GM06990 (cell line): ENCODE data around the gene FKBP9.
A peak's percentile ranks its signal among the peaks of the same experiment; 100 is the strongest.
"Not testable (repeated sequence)": the region's sequence is repeated elsewhere in the genome, so short reads cannot be mapped to it uniquely, and the experiment has no call there.

Experiments
- DNase-seq: peaks from one replicate; pipeline ENCODE4 v3.0.0-alpha.2; 2011; ENCODE audit not compliant: insufficient read length; ENCODE audit errors: extremely low read depth
- H3K27me3 ChIP-seq: replicated peaks from 2 replicates; pipeline ENCODE4 v1.6.0; 2011; ENCODE audit warnings: low read length; ENCODE audit not compliant: control insufficient read depth, insufficient read depth
- H3K36me3 ChIP-seq: 2 replicates; pipeline ENCODE4 v1.5.1; 2011; ENCODE audit warnings: low read length; ENCODE audit not compliant: control insufficient read depth, insufficient read depth
- H3K4me3 ChIP-seq: replicated peaks from 2 replicates; pipeline ENCODE4 v1.5.1; 2011; ENCODE audit warnings: low read depth, mild to moderate bottlenecking, control low read depth, low read length
- TF ChIP-seq, protein P1 (sequence below): IDR thresholded peaks from 2 replicates; pipeline ENCODE4 v1.5.1; 2011; ENCODE audit warnings: low read length, control low read depth, mild to moderate bottlenecking, inconsistent platforms; ENCODE audit not compliant: insufficient read depth, poor library complexity, severe bottlenecking

FKBP9 gene, protein sequence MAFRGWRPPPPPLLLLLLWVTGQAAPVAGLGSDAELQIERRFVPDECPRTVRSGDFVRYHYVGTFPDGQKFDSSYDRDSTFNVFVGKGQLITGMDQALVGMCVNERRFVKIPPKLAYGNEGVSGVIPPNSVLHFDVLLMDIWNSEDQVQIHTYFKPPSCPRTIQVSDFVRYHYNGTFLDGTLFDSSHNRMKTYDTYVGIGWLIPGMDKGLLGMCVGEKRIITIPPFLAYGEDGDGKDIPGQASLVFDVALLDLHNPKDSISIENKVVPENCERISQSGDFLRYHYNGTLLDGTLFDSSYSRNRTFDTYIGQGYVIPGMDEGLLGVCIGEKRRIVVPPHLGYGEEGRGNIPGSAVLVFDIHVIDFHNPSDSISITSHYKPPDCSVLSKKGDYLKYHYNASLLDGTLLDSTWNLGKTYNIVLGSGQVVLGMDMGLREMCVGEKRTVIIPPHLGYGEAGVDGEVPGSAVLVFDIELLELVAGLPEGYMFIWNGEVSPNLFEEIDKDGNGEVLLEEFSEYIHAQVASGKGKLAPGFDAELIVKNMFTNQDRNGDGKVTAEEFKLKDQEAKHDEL

DNA sequence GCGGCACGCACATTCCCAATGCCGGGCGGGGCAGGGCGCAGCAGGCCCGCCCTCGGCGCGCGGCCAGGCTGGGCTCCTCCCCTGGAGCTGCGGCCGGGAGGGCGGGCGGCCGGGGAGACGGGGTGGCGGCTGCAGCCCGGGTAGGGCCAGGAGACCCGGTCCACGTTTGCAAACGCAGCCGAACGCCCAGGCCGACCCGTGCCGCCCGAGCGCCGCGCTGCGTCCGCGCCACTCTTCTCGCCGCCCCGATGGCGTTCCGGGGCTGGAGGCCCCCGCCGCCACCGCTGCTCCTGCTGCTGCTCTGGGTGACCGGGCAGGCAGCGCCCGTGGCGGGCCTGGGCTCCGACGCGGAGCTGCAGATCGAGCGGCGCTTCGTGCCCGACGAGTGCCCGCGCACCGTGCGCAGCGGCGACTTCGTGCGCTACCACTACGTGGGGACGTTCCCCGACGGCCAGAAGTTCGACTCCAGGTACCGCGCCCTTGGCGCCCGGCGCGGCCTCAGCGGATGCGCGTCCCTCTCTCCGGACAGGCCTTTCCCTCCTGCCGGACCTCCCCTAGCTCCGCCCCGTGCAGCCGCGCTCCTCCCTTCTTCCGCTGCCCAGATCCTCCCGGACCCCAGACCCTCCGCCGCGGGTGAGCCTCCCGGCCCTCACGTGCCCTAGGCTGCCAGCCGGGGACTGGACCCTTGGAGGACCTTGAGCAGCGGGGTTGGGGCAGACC is at the start of gene FKBP9:
FKBP9 (plus strand) TSS at position 115 of the 720 bp plus-strand sequence; CDS start at position 249, 134 bp downstream.
- TF ChIP-seq, protein P1, sequence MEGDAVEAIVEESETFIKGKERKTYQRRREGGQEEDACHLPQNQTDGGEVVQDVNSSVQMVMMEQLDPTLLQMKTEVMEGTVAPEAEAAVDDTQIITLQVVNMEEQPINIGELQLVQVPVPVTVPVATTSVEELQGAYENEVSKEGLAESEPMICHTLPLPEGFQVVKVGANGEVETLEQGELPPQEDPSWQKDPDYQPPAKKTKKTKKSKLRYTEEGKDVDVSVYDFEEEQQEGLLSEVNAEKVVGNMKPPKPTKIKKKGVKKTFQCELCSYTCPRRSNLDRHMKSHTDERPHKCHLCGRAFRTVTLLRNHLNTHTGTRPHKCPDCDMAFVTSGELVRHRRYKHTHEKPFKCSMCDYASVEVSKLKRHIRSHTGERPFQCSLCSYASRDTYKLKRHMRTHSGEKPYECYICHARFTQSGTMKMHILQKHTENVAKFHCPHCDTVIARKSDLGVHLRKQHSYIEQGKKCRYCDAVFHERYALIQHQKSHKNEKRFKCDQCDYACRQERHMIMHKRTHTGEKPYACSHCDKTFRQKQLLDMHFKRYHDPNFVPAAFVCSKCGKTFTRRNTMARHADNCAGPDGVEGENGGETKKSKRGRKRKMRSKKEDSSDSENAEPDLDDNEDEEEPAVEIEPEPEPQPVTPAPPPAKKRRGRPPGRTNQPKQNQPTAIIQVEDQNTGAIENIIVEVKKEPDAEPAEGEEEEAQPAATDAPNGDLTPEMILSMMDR: no peak
- Histone ChIP-seq H3K36me3 (no peaks in the 10 kb centered on the region), H3K4me3 (peak within 1 kb of the TSS; percentile 74), H3K27me3 (no peaks in the 10 kb centered on the region)
- peak; percentile 44 for DNase-seq

DNA sequence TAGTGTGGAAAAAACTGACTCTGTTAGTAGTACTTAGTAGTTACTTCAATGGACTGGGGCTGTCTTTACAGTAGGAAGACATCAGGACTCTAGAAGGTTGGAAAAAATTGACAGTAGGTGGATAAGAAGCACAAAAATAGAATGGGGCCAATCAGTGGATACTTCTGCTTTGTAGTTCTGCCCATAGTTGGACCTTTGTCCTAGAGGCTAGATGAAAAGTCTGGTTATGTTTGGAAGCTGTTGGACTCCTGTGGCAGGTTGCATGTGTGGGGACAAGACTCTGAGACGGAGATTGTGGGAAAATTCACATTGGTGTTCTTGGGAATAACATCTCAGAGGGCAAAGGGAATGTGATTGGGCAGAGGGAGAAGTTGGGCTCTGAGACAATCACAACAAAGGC is 47.0 kb upstream of the FKBP9 start:
- H3K36me3 ChIP-seq: no peaks in the 10 kb centered on the region
- no peaks in the 10 kb centered on the region for H3K27me3 ChIP-seq
- TF ChIP-seq, protein P1: no peak
- DNase-seq: no peak
- no peak overlapping the region for H3K4me3 ChIP-seq

DNA sequence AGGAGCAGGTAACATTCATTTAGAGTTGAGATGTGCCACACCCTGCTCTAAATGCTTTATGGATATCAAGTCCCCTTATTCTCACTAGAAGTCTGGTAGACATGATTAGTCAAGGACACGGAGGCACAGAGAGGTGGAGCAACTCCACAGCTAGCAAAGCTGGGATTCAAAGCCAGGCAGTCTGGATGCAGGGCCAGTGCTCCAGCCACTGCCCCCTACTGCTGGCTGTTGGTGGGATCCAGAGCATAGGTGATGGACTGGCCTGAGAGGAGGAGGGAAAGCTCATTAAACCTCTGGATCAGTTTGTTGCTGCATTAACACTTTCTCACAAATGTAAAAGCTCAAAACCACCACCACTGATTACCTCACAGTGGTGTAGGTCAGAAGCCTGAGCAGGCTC is 43.1 kb upstream of the FKBP9 start:
- DNase-seq: no peak
- Histone ChIP-seq H3K27me3 (no peaks in the 10 kb centered on the region), H3K4me3 (no peak overlapping the region), H3K36me3 (no peaks in the 10 kb centered on the region)
- TF ChIP-seq, protein P1: no peak

DNA sequence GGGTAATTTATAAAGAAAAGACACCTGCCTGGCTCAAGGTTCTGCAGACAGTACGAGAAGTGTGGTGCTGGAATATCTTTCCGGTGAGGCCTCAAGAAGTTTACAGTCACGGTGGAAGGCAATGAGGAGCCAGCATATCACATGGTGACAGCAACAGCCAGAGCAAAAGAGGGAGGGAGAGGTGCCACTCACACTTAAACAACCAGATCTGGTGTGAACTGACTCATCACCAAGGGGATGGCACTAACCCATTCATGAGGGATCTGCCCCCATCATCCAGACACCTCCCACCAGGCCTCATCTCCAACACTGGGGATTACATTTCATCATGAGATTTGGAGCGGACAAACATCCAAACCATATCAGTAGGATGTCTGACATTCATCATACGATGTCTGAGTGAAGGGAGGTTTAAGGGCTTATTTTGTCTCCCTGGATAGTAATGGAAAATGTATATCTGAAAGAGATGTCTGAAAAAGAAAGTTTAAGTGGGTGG is 42.2 kb upstream of the FKBP9 start:
- TF ChIP-seq, protein P1: no peak
- Histone ChIP-seq H3K27me3 (no peaks in the 10 kb centered on the region), H3K36me3 (no peaks in the 10 kb centered on the region), H3K4me3 (no peak overlapping the region)
- no peak for DNase-seq

DNA sequence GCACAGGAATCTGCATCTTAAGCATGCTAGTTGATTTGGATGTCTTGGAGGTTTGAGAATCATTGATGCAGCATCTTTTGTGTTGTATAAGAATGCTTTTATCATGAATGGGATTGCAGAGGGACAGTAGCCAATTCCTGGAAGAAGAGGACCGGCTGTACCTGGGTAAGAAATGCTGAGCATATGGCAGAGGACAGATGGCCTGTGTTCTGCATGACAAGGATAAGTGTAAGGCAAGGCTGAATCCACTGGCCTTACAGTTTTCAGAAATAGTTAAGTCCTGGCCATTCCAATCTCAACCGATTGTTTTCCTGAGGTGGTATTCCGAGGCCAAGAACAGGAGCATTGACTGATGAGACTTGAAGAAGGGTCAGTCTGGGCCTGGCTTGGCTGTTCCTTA is 41.2 kb upstream of the FKBP9 start:
- DNase-seq: no peak
- no peaks in the 10 kb centered on the region for H3K36me3 ChIP-seq
- TF ChIP-seq, protein P1: no peak
- no peaks in the 10 kb centered on the region for H3K27me3 ChIP-seq
- H3K4me3 ChIP-seq: no peak overlapping the region

DNA sequence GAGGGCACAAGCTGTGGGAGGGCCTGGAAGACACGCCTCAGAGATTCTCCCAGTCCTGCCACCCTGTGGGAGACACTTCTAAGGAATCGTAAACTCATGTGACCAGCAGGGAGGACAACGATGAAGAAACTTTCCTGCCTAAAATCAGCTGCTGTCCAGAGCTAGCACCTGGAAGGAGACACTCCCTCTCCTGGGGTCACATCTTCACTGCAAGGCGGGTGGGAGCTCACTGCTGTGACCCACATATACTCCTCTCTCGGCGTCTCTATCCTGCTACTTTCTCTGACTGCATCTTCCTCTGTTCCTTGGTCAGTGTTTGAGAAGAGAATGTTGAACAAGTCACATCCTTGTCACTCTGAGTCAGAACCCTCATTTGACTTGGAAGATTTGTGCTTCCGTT is 40.2 kb upstream of the FKBP9 start:
- not testable (repeated sequence) for H3K4me3 ChIP-seq, H3K36me3 ChIP-seq, H3K27me3 ChIP-seq, DNase-seq
